GM23338 (cell line): ENCODE measurements around the gene PRCC. TPM values are rescaled to one million over a fixed set of nuclear protein-coding genes. Genes with fewer than 3 reads are reported as not detected.

Experiments
- EZH2 ChIP-seq: fragments of 200-600 bp; sonication (generic); IDR thresholded peaks from one replicate; pipeline ENCODE4 v1.8.0; 2017; ENCODE audit warnings: antibody characterized with exemption, mild to moderate bottlenecking, low read depth; ENCODE audit not compliant: unreplicated experiment
- EZH2phosphoT487 ChIP-seq: fragments of 200-600 bp; sonication (generic); IDR thresholded peaks from one replicate; pipeline ENCODE4 v1.8.1; 2018; ENCODE audit warnings: antibody characterized with exemption; ENCODE audit not compliant: unreplicated experiment
- NANOG ChIP-seq: IDR thresholded peaks from 2 replicates; pipeline ENCODE4 v1.6.1; 2016; ENCODE audit warnings: antibody characterized with exemption, borderline replicate concordance
- STAT1 ChIP-seq: IDR thresholded peaks from one replicate; pipeline ENCODE4 v1.6.1; 2016; ENCODE audit warnings: antibody characterized with exemption; ENCODE audit not compliant: unreplicated experiment
- ZNF114 ChIP-seq: fragments of 250-450 bp; sonication (Bioruptor Pico); IDR thresholded peaks from 2 replicates; pipeline ENCODE4 v1.5.0; 2020; ENCODE audit warnings: mild to moderate bottlenecking, moderate library complexity
- ZNF331 ChIP-seq: fragments of 250-450 bp; sonication (Bioruptor Pico); IDR thresholded peaks from 2 replicates; pipeline ENCODE4 v1.5.0; 2020; ENCODE audit warnings: low read depth, mild to moderate bottlenecking, moderate library complexity
- polyA plus RNA-seq: library from polyadenylated mRNA; unstranded; fragments of >200 nt; fragmentation: Nextera tagmentation; extraction: Ambion mirVana; gene quantifications from 2 replicates; pipeline ENCODE4 v1.2.1, GENCODE V29; 2016
- total RNA-seq: library from RNA; depleted of rRNA; stranded (reverse); fragments of >200 nt; shearing (Covaris generic); gene quantifications from 2 replicates; pipeline ENCODE4 v1.2.3, GENCODE V29; 2014
- TF ChIP-seq, protein P1 (sequence below): fragments of 250-450 bp; sonication (Bioruptor Pico); IDR thresholded peaks from 2 replicates; pipeline ENCODE4 v1.5.0; 2020; ENCODE audit warnings: mild to moderate bottlenecking, moderate library complexity
- TF ChIP-seq, protein P2 (sequence below): IDR thresholded peaks from one replicate; pipeline ENCODE4 v1.6.1; 2018; ENCODE audit warnings: antibody characterized with exemption; ENCODE audit not compliant: unreplicated experiment

Gene PRCC
- total and polyA plus RNA-seq, 2 experiments from 2014 or later: 66.2 to 72.9 TPM

DNA sequence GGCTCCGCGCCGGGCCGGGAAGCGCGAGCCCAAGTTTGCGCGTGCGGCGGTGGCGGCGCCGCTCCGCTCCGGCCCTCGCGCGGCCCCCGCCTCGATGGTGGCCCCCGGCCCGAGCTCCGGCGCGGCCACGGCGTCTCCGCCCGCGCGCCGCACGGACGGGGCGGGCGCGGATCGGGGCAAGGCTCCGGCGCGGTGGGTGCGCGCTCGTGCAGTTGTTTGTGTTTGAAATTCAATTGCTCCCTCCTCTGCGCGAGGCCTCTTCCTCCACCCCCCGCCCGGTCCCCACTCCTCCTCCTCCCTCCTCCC is 15.9 kb upstream of the PRCC start, which contains the start of gene HDGF (continued):
- TF ChIP-seq, protein P1, sequence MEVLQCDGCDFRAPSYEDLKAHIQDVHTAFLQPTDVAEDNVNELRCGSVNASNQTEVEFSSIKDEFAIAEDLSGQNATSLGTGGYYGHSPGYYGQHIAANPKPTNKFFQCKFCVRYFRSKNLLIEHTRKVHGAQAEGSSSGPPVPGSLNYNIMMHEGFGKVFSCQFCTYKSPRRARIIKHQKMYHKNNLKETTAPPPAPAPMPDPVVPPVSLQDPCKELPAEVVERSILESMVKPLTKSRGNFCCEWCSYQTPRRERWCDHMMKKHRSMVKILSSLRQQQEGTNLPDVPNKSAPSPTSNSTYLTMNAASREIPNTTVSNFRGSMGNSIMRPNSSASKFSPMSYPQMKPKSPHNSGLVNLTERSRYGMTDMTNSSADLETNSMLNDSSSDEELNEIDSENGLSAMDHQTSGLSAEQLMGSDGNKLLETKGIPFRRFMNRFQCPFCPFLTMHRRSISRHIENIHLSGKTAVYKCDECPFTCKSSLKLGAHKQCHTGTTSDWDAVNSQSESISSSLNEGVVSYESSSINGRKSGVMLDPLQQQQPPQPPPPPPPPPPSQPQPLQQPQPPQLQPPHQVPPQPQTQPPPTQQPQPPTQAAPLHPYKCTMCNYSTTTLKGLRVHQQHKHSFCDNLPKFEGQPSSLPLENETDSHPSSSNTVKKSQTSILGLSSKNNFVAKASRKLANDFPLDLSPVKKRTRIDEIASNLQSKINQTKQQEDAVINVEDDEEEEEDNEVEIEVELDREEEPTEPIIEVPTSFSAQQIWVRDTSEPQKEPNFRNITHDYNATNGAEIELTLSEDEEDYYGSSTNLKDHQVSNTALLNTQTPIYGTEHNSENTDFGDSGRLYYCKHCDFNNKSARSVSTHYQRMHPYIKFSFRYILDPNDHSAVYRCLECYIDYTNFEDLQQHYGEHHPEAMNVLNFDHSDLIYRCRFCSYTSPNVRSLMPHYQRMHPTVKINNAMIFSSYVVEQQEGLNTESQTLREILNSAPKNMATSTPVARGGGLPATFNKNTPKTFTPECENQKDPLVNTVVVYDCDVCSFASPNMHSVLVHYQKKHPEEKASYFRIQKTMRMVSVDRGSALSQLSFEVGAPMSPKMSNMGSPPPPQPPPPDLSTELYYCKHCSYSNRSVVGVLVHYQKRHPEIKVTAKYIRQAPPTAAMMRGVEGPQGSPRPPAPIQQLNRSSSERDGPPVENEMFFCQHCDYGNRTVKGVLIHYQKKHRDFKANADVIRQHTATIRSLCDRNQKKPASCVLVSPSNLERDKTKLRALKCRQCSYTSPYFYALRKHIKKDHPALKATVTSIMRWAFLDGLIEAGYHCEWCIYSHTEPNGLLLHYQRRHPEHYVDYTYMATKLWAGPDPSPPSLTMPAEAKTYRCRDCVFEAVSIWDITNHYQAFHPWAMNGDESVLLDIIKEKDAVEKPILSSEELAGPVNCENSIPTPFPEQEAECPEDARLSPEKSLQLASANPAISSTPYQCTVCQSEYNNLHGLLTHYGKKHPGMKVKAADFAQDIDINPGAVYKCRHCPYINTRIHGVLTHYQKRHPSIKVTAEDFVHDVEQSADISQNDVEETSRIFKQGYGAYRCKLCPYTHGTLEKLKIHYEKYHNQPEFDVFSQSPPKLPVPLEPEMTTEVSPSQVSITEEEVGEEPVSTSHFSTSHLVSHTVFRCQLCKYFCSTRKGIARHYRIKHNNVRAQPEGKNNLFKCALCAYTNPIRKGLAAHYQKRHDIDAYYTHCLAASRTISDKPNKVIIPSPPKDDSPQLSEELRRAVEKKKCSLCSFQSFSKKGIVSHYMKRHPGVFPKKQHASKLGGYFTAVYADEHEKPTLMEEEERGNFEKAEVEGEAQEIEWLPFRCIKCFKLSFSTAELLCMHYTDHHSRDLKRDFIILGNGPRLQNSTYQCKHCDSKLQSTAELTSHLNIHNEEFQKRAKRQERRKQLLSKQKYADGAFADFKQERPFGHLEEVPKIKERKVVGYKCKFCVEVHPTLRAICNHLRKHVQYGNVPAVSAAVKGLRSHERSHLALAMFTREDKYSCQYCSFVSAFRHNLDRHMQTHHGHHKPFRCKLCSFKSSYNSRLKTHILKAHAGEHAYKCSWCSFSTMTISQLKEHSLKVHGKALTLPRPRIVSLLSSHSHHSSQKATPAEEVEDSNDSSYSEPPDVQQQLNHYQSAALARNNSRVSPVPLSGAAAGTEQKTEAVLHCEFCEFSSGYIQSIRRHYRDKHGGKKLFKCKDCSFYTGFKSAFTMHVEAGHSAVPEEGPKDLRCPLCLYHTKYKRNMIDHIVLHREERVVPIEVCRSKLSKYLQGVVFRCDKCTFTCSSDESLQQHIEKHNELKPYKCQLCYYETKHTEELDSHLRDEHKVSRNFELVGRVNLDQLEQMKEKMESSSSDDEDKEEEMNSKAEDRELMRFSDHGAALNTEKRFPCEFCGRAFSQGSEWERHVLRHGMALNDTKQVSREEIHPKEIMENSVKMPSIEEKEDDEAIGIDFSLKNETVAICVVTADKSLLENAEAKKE (CRISPR knock-in tag): no peak
- no peak for TF ChIP-seq STAT1
- no peak for TF ChIP-seq EZH2phosphoT487
- no peak for TF ChIP-seq ZNF114 (CRISPR knock-in tag)
- TF ChIP-seq NANOG: no peak
- no peak for TF ChIP-seq EZH2
- no peak for TF ChIP-seq ZNF331 (CRISPR knock-in tag)
- TF ChIP-seq, protein P2, sequence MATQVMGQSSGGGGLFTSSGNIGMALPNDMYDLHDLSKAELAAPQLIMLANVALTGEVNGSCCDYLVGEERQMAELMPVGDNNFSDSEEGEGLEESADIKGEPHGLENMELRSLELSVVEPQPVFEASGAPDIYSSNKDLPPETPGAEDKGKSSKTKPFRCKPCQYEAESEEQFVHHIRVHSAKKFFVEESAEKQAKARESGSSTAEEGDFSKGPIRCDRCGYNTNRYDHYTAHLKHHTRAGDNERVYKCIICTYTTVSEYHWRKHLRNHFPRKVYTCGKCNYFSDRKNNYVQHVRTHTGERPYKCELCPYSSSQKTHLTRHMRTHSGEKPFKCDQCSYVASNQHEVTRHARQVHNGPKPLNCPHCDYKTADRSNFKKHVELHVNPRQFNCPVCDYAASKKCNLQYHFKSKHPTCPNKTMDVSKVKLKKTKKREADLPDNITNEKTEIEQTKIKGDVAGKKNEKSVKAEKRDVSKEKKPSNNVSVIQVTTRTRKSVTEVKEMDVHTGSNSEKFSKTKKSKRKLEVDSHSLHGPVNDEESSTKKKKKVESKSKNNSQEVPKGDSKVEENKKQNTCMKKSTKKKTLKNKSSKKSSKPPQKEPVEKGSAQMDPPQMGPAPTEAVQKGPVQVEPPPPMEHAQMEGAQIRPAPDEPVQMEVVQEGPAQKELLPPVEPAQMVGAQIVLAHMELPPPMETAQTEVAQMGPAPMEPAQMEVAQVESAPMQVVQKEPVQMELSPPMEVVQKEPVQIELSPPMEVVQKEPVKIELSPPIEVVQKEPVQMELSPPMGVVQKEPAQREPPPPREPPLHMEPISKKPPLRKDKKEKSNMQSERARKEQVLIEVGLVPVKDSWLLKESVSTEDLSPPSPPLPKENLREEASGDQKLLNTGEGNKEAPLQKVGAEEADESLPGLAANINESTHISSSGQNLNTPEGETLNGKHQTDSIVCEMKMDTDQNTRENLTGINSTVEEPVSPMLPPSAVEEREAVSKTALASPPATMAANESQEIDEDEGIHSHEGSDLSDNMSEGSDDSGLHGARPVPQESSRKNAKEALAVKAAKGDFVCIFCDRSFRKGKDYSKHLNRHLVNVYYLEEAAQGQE: no peak
